GM21447 (cell line): ENCODE measurements around the gene PSMD13.

Experiments
- ATAC-seq: cut with Tn5 transposase; IDR thresholded peaks from one replicate; pipeline ENCODE4 v1.9.1; 2021; ENCODE audit not compliant: unreplicated experiment

PSMD13 gene

DNA sequence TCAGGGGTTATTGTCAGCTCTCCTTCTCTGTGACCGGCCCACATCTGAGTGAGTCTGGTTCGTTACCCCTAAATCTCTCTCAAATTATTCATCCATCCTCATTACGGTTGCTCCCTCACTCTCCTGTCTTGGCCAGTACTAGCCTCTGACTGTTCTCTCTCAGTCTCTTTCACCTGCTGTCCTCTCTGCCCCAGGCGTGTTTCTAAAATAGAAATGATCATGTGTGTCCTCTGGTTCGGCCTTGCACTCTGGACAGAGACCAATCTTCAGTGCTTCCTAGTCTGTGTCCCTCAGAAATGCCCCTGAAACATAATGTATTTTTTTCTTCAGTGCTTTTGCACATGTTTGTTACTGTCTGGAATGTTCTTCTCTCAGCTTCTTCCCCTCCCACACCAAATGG is 4.9 kb downstream of the PSMD13 start:
- ATAC-seq: no peak

DNA sequence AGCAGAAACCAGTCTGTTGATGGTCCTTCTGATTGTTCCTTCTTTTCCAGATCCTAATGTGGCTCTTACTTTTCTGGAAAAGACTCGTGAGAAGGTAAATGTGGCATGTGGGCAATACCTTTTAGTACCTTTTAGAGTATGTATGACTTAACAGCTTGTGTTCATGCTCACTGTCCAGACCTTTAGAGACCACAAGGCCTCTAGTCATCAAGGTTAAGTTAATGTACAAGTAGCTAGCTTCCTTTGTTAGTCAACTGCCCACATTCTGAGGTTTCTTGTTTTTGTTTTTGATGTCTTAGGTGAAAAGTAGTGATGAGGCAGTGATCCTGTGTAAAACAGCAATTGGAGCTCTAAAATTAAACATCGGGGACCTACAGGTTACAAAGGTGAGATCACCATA is 7.6 kb downstream of the PSMD13 start:
- no peak for ATAC-seq

DNA sequence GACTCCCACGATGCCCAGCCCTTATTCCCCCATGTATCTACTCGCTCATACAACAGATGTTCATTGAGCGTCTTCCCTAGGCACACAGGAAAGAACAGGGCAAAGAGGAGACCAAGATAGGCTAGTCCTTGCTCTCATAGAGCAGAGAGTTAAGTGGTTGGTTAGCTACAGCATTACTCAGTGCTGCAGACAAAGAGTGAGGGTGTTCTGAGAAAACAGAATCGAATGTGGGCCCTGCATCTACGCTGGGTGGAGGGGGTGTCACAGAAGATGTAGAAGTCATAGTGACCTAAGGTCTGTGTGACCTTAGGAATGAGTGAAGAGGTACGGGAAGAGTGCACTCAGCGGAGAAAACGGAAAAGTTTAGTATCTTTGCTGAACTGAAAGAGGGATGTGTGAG is 12.3 kb downstream of the PSMD13 start:
- no peak for ATAC-seq

DNA sequence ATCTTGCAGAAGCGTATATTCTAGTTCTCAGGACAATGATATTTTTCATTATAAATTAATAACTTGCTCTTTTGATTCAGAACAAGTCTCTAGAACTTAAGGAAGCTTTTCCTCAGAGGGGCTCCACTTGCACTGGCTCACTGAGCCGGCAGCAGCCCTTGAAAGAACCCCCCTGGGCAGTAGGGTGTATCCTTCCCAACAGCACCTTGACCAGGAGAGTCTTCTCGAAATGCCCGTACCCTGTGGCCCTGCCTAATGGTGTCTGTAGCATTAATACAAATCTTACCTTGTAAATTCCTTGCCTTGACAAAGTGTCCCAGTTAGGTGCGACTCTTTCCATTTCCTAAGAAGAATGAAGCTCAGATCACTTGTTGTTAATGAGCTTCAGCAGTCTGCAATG is 13.5 kb downstream of the PSMD13 start:
- ATAC-seq: no peak

DNA sequence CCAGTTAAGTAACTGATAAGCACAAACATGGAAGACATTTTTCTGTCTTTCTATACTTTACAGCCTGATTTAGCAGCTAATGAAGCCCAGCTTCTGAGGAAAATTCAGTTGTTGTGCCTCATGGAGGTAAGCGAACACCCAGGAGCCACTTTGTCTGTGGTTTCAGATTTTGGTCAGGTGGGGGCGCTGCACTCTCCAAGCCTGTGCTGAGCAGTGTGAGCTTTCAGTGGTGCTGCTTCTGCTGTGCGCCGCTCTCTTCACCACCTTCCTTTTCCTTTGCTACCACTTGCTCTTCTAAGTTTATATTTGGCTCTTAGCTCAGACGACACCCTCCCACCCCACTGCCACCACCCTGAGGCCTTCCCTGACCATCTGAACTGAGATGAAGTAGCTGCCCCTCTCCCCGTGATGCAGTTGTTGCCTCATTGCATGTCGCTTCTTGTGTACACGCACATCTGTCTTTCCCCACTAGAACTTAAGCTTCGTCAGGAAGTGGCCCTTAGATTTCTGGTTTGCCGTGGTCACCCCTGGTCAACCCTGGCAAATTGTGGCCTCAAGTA is 14.0 kb downstream of the PSMD13 start:
- ATAC-seq: no peak

DNA sequence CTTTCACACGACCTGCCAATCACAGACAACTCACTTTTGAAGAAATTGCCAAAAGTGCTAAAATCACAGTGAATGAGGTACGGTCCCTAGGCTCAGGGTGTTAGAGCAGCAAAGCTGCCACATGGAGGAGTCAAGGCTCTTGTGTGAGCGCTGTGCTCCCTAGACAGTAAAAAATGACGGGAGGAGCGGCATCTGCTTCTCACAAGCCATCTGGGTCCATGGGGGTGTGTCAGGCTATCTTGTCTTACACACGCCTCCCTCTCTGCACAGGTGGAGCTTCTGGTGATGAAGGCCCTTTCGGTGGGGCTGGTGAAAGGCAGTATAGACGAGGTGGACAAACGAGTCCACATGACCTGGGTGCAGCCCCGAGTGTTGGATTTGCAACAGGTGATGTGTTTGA is 14.8 kb downstream of the PSMD13 start:
- ATAC-seq: no peak

DNA sequence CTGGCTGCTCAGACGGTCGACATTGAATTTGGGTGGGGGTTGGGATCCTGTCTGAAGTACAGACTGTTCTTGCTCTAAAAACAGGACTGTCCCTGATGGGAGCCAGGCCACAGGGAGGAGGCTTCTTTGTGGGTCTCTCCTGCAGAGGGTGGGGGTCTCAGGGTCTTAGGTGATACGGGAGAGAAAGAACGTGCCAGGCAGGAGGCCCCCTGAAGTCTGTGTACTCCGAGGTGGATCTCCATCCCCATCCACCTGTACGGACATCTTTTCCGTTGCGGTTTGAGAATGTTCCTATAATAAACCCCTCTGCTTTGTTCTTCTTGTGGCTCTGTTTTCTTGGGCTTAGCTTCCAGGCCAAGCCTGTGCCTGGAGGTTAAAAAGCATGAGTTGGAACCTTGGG is 15.9 kb downstream of the PSMD13 start:
- ATAC-seq: no peak

DNA sequence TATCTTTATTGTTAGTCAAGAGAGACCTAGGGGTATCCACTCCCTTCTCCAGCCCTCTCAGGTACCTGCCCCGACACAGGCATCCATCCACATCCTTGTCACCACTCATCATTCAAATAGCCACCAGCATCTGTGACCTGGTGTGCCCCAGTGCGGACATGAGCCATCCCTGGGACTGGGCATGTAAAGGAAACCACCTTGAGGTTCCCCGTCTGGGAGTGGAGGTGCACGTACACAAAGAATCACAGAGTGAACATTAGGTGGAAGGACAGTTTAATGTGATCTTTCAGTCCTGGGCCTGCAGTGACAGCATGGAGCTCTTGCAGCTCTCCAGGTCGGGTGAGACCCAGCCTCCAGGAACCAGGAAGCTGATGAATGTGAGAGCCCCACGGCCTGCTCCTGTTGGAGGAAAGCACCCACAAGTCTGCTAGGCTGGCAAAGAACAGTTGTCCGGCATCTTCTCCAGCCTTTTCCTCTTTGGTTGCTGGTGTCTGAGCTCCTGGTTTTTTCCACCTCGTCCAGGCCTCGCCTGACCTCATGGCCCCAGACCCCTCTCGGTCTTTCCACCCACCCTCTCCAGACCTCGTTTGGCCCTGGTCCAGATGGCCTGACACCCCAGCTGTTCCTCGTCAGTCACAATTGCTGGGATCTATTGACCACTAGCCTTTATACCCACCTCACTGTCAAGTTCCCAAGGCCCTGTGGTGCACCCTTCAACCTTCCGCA is 16.5 kb downstream of the PSMD13 start:
- no peak for ATAC-seq

DNA sequence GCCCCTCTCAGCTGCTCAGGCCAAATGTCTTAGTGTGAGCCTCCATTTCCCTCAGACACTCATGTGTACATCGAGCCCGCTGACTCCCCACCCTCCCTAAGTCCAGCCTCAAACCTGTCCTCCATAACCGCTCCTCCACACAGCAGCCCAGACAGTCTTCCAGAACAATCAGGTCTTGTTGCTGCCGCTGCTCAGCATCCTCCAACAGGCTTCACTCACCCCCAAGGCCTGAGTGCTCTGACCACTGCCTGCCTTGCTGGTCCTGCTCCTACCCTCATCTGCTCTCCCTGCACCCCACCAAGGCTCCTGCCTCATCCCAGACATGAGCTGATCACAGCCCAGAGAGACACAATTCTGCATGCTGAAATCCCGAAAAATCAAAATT is 17.1 kb downstream of the PSMD13 start:
- ATAC-seq: no peak

DNA sequence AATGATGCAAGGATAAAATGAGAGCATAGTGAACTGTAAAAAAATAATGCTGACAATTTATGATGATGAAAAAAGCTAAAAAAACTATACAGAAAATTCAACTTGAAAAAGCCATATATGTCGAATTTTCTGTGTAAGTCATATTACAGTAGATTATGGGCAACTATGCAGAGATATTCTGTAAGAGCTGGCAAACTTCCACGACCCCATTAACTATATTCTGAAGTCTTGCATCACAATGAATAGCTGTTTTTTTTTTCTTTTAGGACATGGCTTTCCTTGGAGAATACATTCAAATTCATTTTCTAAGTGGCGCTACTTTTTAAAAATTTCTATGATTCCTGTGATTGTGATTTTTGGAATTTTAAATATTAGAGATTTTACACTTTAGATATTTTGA is 18.4 kb downstream of the PSMD13 start:
- ATAC-seq: no peak

DNA sequence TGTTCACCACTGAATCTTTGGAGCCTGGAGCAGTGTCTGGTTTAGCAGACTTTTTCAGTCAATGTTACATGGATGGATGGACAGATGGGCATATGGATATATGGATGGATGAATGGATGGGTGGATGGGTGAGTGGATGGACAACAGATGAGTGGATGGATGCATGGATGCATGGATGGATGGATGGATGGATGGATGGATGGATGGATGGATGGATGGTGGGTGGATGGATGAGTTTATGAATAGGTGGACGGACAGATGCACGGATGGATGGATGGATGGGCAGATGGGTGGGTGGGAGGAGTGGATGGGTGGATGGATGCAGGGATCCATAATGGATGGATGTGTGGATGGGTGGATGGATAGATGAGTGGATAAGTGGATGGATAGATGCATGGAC is 19.0 kb downstream of the PSMD13 start:
- ATAC-seq: no peak

DNA sequence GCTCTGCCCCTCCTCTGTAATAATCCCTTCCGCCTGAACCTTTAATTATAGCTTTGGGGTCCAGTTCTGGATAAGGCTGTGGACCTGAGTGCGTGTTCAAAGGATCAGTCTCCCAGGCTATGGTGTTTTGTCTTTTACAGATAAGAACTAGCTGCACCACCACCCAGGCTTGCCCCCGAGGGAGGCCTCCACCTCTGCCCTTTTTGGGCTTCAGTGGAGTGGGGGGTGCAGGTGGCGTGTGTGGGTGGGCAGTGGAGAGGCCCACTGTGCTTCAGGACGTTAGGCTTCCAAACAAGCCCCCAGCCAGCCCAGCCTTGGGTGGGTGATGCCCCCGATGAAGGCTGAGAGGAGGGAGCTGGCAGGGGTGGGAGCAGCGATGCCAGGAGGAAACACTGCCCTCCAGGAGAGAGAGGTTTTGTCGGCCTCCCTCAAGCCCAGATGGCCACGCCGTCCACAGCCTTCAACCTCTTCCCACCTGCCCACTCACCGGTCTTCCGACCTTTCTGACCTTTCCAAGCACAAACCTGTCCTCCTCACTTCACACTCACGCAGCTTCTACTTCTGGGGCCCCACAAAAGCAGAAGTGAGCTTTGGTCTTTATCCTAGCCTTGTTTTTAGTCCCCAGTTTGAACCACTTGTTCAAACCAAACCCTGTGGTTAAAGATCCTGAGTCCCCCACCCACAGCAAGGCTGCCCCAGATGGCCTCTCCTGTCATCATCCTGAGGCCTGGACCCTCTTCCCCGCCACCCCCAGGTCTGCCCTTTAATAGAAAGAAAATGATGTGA is 20.4 kb downstream of the PSMD13 start:
- ATAC-seq: no peak

DNA sequence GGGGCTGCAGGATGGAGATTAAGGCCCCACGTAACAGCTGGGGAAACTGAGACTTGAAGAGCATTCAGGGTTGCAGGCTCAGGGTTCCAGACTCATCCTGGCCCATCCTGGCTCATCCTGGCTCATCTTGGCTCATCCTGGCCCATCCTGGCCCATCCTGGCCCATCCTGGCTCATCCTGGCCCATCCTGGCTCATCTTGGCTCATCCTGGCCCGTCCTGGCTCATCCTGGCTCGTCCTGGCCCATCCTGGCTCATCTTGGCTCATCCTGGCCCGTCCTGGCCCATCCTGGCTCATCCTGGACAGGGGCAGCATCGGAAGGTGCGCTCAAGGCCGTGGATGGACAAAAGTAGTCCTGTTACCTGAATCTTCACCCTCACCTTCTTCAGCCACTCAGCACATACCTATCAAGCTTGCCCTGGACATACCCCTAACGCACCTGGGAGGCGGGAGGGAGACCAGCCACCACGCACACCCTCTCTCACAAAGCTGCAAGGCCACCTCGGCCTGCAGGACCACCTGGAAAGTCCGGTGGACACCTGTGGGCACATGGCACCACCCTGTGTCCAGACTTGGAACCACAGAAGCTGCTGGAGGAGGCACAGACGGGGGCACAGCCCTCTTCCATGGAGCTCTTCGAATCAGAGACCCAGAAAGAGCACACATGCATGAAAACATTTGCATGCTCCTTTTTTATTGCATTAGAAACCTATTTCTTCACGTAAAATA is 21.2 kb downstream of the PSMD13 start:
- ATAC-seq: no peak

DNA sequence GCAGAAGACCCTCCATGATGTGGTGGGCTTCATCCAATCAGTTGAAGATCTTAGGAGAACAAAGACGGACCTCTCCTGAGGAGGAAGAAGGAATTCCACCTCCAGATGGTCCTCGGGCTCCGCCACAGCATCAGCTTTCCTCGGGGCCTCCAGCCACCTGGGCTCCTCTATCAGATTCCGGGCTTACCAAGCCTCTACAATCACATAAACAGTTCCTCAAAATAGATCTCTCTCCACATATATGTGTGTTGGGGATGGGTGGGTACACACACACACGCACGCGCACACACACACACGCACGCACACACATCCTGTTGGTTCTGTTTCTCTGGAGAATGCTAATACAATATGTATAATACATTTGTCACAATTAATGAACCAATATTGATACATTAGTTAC is 22.6 kb downstream of the PSMD13 start:
- ATAC-seq: no peak

DNA sequence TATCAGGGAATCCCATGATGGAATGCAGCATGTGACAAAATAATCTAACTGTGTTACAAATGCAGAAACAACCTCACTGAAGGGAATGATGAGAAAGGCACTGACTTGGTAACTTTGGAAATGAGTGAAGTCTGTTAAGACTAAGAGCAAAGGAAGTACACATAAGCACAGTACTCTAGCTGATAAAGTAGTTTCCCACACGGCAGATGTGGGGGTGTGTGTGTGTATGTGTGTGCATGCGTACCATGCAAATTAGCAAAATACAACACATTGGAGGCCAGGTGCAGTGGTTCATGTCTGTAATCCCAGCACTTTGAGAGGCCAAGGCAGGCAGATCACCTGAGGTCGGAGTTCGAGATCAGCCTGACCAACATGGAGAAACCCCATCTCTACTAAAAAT is 24.8 kb downstream of the PSMD13 start:
- ATAC-seq: no peak

DNA sequence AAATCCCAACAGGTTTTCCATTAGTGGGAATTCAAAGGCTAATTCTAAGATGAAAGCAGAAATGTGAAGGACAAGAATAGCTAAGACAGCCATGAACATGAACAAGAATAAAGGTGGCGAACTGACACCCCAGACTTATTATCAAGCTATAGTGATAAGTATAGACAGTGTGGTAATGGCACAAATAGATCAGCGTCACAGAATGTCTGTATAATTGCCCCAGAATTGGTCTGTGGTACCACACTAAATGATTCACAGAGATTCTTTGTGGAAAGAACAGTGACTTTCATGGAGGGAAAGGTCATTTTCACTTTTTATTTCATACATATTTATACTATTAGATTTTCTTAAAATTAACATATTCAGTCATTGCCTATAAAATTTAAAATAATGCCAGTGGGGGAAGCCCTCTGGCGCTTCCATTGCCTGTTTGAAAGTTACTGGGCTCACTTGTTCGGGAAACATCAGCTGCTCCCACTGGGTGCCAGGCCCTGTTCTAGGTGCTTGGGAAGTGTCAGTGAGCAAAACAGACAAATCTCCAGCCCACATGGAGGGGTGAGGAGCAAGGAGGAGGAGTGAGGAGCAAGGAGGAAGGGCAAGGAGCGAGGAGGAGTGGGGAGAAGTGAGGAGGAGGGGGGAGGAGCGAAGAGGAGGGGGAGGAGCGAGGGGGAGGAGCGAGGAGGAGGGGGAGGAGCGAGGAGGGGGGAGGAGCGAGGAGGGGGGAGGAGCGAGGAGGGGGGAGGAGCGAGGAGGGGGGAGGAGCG is 30.1 kb downstream of the PSMD13 start:
- ATAC-seq: no peak

DNA sequence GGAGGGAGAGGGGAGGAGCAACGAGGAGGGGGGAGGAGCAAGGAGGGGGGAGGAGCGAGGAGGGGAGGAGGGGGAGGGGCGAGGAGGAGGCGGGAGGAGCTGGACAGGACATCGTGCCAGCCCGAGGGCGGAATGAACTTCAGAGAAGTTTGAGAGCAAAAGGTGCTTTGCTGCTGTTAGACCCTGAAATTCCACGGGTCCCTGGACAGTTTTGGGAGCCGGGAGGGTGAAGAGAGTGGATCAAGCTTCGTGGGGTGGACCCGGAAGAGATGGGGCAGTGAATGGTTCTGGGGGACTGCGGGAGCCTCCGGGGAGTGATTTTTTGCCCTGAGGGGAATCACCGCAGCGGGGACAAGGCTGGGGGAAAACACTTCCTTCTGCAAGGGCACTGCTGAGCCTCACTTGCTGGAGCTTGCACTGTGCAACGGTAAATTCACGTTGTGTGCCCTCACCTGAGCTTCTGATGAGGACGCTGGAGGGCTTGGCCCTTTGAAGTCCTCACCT is 30.8 kb downstream of the PSMD13 start:
- ATAC-seq: no peak

DNA sequence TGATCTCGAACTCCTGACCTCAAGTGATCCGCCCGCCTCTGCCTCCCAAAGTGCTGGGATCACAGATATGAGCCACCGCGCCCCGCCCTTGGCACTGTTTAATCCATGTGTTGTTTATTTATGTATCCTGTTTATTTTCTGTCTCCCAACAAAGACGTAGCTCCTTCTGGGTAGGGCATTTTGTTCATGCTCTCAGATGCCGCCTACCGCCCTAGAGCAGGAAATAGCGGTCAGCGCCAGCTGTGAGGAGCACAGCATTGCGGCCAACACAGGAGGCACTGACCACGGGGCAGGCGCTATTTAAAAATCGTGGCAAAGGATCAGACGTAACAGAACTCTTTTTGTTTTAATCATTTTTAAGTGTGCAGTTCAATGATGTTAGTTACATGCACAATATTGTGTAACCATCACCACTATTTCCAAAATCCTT is 32.0 kb downstream of the PSMD13 start:
- ATAC-seq: peak; percentile 44

DNA sequence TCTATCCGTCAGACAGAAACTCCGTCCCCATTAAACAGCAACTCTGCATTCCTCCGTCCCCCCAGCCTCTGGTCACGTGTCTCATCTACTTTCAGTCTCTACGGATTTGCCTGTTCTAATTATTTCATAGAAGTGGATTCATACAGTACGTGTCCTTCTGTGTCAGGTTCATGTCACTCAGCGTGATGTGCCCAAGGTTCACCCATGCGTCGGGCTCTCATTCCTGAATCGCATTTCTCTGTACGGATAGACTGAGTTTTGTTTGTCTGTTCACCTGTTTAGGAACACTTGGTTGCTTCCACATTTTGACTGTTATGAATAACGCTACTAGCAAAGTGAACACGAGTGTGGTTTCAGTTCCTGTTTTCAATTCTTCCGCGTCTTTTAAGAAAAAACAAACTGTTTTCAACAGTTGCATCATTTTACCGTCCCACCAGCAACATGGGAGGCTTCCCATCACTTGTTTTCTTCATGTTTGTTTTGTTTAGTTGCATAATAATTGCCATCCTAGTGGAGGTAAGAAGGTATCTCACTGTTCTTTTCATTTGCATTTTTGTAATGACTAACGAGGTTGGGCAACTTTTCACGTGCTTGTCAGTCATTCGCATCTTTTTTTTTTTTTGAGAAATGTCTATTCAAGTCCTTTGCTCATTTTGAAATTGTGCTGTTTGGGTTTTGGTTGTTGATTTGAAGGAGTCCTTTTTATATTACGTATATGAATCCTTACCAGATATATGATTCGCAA is 32.5 kb downstream of the PSMD13 start:
- ATAC-seq: peak; percentile 66
